GM23338 (cell line): ENCODE data around the gene PRKCI. TPM values are rescaled to one million over a fixed set of nuclear protein-coding genes. Genes with fewer than 3 reads are reported as not detected.

Source experiments
- ATAC-seq: fragments of 200-7000 bp; cut with Tn5 transposase; 3 replicates; pipeline ENCODE4 v1.9.1; 2020
- DNase-seq: peaks from one replicate; pipeline ENCODE4 v3.0.0-alpha.2; 2015; ENCODE audit warnings: low spot score
- H2AFZ ChIP-seq: fragments of 200-600 bp; sonication (generic); 2 replicates; pipeline ENCODE4 v1.8.0; 2016; ENCODE audit warnings: antibody characterized with exemption, mild to moderate bottlenecking, moderate library complexity
- H3F3A ChIP-seq: fragments of 200-600 bp; sonication (generic); replicated peaks from 2 replicates; pipeline ENCODE4 v1.8.0; 2017; ENCODE audit warnings: antibody characterized with exemption, mixed run types, low read depth
- H3K27ac ChIP-seq: fragments of 200-600 bp; sonication (generic); 2 replicates; pipeline ENCODE4 v1.6.1; 2016; ENCODE audit warnings: low read depth
- H3K27me3 ChIP-seq: fragments of 200-600 bp; sonication (generic); 2 replicates; pipeline ENCODE4 v1.8.0; 2016; ENCODE audit warnings: mild to moderate bottlenecking, mixed run types, moderate library complexity; ENCODE audit not compliant: insufficient read depth
- H3K36me3 ChIP-seq: fragments of 200-600 bp; sonication (generic); 2 replicates; pipeline ENCODE4 v1.8.0; 2016; ENCODE audit warnings: mild to moderate bottlenecking; ENCODE audit not compliant: insufficient read depth
- H3K4me1 ChIP-seq: fragments of 200-600 bp; sonication (generic); 2 replicates; pipeline ENCODE4 v1.8.0; 2016; ENCODE audit warnings: mild to moderate bottlenecking, moderate library complexity; ENCODE audit not compliant: insufficient read depth
- H3K4me2 ChIP-seq: fragments of 200-600 bp; sonication (generic); 2 replicates; pipeline ENCODE4 v1.7.1; 2017; ENCODE audit warnings: mixed run types
- H3K4me3 ChIP-seq: fragments of 200-600 bp; sonication (generic); 2 replicates; pipeline ENCODE4 v1.6.1; 2016; ENCODE audit warnings: mixed run types
- H3K79me2 ChIP-seq: fragments of 200-600 bp; sonication (generic); replicated peaks from 2 replicates; pipeline ENCODE4 v1.8.0; 2017; ENCODE audit warnings: mild to moderate bottlenecking; ENCODE audit not compliant: insufficient read depth
- H3K9me2 ChIP-seq: fragments of 200-600 bp; sonication (generic); 2 replicates; pipeline ENCODE4 v1.8.0; 2017; ENCODE audit not compliant: insufficient read depth
- H4K20me1 ChIP-seq: fragments of 200-600 bp; sonication (generic); replicated peaks from 2 replicates; pipeline ENCODE4 v1.8.0; 2017; ENCODE audit warnings: mild to moderate bottlenecking; ENCODE audit not compliant: insufficient read depth
- H3K27ac Mint-ChIP-seq: 2 replicates; pipeline ENCODE4 v1.8.0; 2020; ENCODE audit warnings: inconsistent platforms, mild to moderate bottlenecking, moderate library complexity, mixed read lengths
- H3K27me3 Mint-ChIP-seq: 3 replicates; pipeline ENCODE4 v1.8.0; 2022; ENCODE audit warnings: low read depth, mild to moderate bottlenecking, moderate library complexity, mixed read lengths, inconsistent platforms; ENCODE audit not compliant: insufficient read depth, poor library complexity
- H3K36me3 Mint-ChIP-seq: 3 replicates; pipeline ENCODE4 v1.8.0; 2021; ENCODE audit warnings: low read depth, mild to moderate bottlenecking, inconsistent platforms, moderate library complexity, mixed read lengths
- H3K4me1 Mint-ChIP-seq: 3 replicates; pipeline ENCODE4 v1.8.0; 2020; ENCODE audit warnings: mild to moderate bottlenecking, inconsistent platforms, mixed read lengths
- H3K4me3 Mint-ChIP-seq: 3 replicates; pipeline ENCODE4 v1.8.0; 2021; ENCODE audit warnings: moderate library complexity, mild to moderate bottlenecking, inconsistent platforms, mixed read lengths
- H3K9me3 Mint-ChIP-seq: 3 replicates; pipeline ENCODE4 v1.8.0; 2020; ENCODE audit warnings: moderate library complexity, mild to moderate bottlenecking, inconsistent platforms, mixed read lengths
- CREB1 ChIP-seq: fragments of 250-450 bp; sonication (Bioruptor Pico); IDR thresholded peaks from 2 replicates; pipeline ENCODE4 v1.5.0; 2020; ENCODE audit warnings: low read depth, mild to moderate bottlenecking, moderate library complexity
- EZH2 ChIP-seq: fragments of 200-600 bp; sonication (generic); IDR thresholded peaks from one replicate; pipeline ENCODE4 v1.8.0; 2017; ENCODE audit warnings: antibody characterized with exemption, mild to moderate bottlenecking, low read depth; ENCODE audit not compliant: unreplicated experiment
- EZH2phosphoT487 ChIP-seq: fragments of 200-600 bp; sonication (generic); IDR thresholded peaks from one replicate; pipeline ENCODE4 v1.8.1; 2018; ENCODE audit warnings: antibody characterized with exemption; ENCODE audit not compliant: unreplicated experiment
- ZNF114 ChIP-seq: fragments of 250-450 bp; sonication (Bioruptor Pico); IDR thresholded peaks from 2 replicates; pipeline ENCODE4 v1.5.0; 2020; ENCODE audit warnings: mild to moderate bottlenecking, moderate library complexity
- polyA plus RNA-seq: library from polyadenylated mRNA; unstranded; fragments of >200 nt; fragmentation: Nextera tagmentation; extraction: Ambion mirVana; gene quantifications from 2 replicates; pipeline ENCODE4 v1.2.1, GENCODE V29; 2016
- total RNA-seq: library from RNA; depleted of rRNA; stranded (reverse); fragments of >200 nt; shearing (Covaris generic); gene quantifications from 2 replicates; pipeline ENCODE4 v1.2.3, GENCODE V29; 2014
- TF ChIP-seq, protein P1 (sequence below): fragments of 250-450 bp; sonication (Bioruptor Pico); IDR thresholded peaks from 2 replicates; pipeline ENCODE4 v1.5.0; 2020; ENCODE audit warnings: mild to moderate bottlenecking, moderate library complexity
- TF ChIP-seq, protein P2 (sequence below): IDR thresholded peaks from one replicate; pipeline ENCODE4 v1.6.1; 2018; ENCODE audit warnings: antibody characterized with exemption; ENCODE audit not compliant: unreplicated experiment

PRKCI gene
- total and polyA plus RNA-seq, 2 experiments from 2014 or later, result 58.0 to 119 TPM

DNA sequence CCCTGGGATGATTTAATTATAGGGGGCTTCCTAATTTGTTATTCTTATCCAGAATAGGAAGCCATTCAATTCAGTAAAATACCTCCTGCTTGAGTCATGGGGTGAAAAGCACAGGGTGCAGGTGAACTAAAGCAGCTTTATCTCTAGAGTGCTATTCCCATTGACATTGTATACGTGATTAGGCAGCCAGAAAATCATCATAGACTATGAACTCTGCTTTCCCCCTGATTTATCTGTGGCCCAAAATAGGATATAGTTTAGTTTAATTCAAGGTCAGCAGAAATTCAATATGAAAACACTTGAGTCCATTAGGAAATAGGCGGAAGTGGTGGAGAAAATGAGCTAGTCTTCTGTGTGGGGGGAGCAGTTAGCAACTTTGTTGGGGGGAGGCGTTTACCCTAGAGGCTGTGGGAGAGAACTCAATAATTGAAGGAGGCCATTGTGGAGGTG is 18.2 kb upstream of the PRKCI start (continued):
- TF ChIP-seq, protein P1, sequence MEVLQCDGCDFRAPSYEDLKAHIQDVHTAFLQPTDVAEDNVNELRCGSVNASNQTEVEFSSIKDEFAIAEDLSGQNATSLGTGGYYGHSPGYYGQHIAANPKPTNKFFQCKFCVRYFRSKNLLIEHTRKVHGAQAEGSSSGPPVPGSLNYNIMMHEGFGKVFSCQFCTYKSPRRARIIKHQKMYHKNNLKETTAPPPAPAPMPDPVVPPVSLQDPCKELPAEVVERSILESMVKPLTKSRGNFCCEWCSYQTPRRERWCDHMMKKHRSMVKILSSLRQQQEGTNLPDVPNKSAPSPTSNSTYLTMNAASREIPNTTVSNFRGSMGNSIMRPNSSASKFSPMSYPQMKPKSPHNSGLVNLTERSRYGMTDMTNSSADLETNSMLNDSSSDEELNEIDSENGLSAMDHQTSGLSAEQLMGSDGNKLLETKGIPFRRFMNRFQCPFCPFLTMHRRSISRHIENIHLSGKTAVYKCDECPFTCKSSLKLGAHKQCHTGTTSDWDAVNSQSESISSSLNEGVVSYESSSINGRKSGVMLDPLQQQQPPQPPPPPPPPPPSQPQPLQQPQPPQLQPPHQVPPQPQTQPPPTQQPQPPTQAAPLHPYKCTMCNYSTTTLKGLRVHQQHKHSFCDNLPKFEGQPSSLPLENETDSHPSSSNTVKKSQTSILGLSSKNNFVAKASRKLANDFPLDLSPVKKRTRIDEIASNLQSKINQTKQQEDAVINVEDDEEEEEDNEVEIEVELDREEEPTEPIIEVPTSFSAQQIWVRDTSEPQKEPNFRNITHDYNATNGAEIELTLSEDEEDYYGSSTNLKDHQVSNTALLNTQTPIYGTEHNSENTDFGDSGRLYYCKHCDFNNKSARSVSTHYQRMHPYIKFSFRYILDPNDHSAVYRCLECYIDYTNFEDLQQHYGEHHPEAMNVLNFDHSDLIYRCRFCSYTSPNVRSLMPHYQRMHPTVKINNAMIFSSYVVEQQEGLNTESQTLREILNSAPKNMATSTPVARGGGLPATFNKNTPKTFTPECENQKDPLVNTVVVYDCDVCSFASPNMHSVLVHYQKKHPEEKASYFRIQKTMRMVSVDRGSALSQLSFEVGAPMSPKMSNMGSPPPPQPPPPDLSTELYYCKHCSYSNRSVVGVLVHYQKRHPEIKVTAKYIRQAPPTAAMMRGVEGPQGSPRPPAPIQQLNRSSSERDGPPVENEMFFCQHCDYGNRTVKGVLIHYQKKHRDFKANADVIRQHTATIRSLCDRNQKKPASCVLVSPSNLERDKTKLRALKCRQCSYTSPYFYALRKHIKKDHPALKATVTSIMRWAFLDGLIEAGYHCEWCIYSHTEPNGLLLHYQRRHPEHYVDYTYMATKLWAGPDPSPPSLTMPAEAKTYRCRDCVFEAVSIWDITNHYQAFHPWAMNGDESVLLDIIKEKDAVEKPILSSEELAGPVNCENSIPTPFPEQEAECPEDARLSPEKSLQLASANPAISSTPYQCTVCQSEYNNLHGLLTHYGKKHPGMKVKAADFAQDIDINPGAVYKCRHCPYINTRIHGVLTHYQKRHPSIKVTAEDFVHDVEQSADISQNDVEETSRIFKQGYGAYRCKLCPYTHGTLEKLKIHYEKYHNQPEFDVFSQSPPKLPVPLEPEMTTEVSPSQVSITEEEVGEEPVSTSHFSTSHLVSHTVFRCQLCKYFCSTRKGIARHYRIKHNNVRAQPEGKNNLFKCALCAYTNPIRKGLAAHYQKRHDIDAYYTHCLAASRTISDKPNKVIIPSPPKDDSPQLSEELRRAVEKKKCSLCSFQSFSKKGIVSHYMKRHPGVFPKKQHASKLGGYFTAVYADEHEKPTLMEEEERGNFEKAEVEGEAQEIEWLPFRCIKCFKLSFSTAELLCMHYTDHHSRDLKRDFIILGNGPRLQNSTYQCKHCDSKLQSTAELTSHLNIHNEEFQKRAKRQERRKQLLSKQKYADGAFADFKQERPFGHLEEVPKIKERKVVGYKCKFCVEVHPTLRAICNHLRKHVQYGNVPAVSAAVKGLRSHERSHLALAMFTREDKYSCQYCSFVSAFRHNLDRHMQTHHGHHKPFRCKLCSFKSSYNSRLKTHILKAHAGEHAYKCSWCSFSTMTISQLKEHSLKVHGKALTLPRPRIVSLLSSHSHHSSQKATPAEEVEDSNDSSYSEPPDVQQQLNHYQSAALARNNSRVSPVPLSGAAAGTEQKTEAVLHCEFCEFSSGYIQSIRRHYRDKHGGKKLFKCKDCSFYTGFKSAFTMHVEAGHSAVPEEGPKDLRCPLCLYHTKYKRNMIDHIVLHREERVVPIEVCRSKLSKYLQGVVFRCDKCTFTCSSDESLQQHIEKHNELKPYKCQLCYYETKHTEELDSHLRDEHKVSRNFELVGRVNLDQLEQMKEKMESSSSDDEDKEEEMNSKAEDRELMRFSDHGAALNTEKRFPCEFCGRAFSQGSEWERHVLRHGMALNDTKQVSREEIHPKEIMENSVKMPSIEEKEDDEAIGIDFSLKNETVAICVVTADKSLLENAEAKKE, result no peak

DNA sequence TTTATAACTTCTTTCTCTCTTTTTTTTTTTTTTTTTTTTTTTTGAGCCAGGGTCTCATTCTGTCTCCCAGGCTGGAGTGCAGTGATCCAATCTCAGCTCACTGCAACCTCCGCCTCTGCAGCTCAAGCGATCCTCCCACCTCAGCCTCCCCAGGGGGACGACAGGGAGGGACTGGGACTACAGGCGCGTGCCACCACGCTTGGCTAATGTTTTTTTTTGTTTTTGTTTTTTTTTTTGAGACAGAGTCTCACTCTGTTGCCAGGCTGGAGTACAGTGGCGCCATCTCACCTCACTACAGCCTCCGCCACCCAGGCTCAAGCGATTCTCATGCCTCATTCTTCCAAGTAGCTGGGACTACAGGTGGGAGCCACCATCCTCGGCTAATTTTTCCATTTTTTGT is 17.7 kb upstream of the PRKCI start:
- Histone ChIP-seq H4K20me1 (no peaks in the 10 kb centered on the region), H3K4me3 (no peak overlapping the region), H3K9me2 (no peaks in the 10 kb centered on the region), H3K4me2 (no peak overlapping the region), H3K27ac (no peak overlapping the region), H3K36me3 (no peaks in the 10 kb centered on the region), H3K4me1 (0 out of 2 replicates have a peak, but pooled peaks cover 8% of the 10 kb centered on the region), H3K79me2 (no peaks in the 10 kb centered on the region), H3F3A (no peaks in the 10 kb centered on the region), H3K27me3 (no peaks in the 10 kb centered on the region), H2AFZ (no peak overlapping the region)
- no peaks in the 10 kb centered on the region for H3K36me3 Mint-ChIP-seq
- DNase-seq, result no peak
- H3K9me3 Mint-ChIP-seq, result no peaks in the 10 kb centered on the region; the same call in 2 of the 3 replicates
- no peak overlapping the region for H3K4me3 Mint-ChIP-seq
- H3K4me1 Mint-ChIP-seq, result peaks cover 10% of the 10 kb centered on the region
- peaks cover 7% of the 10 kb centered on the region for H3K27me3 Mint-ChIP-seq
- no peak overlapping the region for H3K27ac Mint-ChIP-seq
- ATAC-seq, result no peak
- TF ChIP-seq EZH2, result no peak
- TF ChIP-seq CREB1 (CRISPR knock-in tag), result no peak
- TF ChIP-seq, protein P1, result no peak
- TF ChIP-seq, protein P2, sequence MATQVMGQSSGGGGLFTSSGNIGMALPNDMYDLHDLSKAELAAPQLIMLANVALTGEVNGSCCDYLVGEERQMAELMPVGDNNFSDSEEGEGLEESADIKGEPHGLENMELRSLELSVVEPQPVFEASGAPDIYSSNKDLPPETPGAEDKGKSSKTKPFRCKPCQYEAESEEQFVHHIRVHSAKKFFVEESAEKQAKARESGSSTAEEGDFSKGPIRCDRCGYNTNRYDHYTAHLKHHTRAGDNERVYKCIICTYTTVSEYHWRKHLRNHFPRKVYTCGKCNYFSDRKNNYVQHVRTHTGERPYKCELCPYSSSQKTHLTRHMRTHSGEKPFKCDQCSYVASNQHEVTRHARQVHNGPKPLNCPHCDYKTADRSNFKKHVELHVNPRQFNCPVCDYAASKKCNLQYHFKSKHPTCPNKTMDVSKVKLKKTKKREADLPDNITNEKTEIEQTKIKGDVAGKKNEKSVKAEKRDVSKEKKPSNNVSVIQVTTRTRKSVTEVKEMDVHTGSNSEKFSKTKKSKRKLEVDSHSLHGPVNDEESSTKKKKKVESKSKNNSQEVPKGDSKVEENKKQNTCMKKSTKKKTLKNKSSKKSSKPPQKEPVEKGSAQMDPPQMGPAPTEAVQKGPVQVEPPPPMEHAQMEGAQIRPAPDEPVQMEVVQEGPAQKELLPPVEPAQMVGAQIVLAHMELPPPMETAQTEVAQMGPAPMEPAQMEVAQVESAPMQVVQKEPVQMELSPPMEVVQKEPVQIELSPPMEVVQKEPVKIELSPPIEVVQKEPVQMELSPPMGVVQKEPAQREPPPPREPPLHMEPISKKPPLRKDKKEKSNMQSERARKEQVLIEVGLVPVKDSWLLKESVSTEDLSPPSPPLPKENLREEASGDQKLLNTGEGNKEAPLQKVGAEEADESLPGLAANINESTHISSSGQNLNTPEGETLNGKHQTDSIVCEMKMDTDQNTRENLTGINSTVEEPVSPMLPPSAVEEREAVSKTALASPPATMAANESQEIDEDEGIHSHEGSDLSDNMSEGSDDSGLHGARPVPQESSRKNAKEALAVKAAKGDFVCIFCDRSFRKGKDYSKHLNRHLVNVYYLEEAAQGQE, result no peak
- no peak for TF ChIP-seq ZNF114 (CRISPR knock-in tag)
- no peak for TF ChIP-seq EZH2phosphoT487
